Measurements from ENCODE around the gene DNAH1.
"Not testable (repeated sequence)": the region's sequence is repeated elsewhere in the genome, so short reads cannot be mapped to it uniquely, and the experiment has no call there.

DNAH1 gene

DNA sequence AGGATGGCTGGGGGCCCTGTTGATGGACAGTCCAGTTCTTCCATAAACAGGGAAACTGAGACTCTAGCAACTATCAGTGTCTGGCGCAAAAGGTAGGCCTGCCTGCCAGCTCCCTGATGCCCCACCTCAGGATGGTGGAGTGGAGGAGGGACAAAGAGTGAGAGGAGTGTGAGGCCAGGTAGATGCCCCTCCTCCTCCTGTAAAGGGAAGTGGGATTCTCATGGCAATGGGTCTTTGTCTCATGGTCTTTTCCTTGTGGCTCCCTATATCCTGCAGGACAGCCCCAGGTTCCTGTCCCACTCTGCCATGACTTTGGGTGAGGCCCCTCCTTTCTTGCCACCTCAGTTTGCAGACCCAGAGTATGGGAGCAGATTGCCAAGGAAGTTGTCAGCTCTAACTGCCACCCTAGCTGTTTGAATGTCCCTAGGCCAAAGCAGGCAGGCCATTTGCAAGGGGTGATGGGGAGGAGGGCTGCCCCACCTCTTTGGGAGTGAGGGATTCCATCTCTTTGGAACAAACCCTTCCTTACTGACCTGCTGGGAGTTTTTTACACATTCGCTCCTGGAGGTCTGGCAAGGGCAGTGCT is 2.8 kb upstream of the DNAH1 start:
- ATAC-seq, result no peak

DNA sequence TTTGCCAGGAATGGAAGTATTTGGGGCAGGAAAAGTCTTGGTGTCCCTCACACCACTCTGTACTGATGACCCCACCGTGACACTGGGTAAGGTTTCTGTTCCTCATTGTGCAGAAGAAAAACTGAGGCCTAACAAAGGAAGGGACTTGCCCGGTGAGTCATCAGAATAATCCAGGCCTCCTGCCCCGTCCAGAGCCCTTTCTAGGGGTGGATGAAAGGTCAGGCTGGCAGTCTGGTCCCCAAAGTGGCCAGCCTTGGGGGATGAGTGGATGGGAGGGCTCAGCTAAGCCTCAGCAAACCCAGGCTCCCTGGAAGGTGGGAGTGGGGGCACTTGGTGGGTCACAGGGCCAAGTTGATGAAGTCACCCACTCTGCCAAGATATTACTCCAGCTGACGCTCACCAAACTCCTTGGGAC is 2.3 kb upstream of the DNAH1 start:
- ATAC-seq, result peak; percentile 17 to 19

DNA sequence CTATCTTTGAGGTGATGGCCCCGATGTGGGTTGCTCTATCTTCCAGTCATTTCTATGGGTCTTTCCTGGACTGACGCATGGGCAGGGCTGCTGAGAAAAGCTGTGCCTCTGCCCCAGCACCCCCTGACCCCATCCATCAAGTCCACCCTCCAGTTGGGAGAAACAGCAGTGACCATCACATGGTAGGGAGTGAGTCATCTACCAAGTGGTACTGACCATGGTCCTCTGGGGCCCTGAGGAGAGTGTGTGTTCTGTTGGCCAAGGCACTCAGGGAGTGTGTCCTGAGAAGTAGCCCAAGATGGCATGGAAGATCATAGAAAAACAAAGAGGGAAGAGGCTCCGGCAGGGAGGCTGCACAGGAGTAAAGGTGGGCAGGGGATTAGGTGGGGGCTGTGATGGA is 1.6 kb upstream of the DNAH1 start:
- no peak for ATAC-seq

DNA sequence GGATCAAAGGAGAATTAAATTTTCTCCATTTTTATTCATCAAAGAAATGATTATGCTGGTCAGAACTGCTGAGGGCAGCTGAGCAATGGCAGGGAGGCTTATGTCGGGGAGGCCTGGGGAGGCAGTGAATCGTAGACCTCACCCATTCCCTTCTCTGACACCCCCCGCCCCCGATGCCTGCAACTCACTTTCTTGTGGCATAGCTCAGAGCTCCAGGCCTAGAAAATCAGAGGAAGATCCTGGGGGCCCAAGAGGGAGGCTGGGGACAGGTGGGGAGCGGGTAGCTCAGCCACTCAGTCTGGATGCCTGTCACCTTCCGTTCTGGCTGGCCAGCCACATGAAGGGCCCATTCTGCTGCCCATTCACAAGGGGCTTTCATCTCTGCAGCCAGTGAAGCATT is 1.1 kb upstream of the DNAH1 start:
- no peak for ATAC-seq

DNA sequence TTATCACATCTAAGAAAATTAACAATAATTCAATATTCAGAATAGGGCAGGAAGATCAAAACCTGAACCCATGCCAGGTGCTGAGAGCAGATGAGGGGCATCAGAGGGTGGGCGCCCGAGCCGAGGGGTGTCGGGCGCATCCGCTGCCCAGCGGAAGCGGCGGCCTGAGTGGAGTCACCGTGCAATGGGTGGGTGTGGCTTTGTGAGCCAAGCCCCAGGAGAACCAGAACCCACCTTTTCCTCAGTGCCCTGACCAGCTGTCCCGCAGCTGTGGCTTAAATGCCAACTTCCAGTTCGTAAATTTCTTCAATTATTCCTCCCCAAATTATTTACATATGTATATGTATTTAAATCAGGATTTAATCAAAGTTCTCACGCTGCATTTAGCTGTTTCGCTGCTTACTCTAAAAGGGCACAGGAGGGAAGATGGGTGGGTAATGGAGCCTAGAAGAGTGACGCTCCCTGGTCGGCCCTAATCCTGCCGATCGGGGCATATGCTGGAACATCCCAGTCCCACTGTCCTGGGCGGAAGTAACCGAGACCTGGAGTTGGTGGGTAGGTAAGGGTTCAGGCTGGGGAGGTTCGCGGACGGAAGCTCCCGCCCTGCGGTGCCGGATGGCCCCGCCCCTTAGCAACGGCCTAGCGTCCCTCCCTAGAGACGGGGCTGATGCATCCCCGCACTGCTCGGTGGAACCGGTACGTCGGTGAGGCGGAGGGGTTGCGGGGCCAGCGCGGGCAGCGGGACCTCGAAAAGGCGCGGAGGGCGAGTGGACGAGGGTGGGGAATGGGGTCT is 1.3 kb downstream of the DNAH1 start:
- ATAC-seq, result peak; percentile 96 to 97

DNA sequence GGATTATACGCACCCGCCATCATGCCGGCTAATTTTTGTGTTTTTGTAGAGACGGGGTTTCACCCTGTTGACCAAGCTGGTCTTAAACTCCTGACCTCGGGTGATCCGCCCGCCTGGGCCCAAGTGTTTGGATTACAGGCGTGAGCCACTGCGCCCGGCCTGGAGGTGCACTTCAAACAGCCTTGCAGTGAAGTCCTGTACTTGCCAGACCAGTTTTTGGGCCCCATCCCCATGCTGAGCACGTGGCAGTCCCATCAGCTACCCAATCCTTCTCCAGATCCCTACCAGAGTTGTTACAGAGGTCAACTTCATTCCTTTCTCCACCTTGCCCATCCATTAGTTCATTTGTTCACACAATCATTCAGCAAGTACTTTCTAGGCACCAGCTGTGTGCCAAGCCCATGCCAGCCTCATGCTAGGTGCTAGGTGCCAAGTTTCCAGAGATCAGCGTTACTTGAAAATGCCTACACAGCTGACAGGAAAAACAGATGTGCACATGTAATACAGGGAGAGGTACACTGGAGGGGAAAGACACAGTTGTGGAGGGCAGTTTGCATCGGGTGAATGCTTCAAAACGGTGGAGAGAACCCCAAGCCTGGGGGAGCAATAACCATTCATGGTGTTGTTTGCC is 2.2 kb downstream of the DNAH1 start:
- no peak for ATAC-seq

DNA sequence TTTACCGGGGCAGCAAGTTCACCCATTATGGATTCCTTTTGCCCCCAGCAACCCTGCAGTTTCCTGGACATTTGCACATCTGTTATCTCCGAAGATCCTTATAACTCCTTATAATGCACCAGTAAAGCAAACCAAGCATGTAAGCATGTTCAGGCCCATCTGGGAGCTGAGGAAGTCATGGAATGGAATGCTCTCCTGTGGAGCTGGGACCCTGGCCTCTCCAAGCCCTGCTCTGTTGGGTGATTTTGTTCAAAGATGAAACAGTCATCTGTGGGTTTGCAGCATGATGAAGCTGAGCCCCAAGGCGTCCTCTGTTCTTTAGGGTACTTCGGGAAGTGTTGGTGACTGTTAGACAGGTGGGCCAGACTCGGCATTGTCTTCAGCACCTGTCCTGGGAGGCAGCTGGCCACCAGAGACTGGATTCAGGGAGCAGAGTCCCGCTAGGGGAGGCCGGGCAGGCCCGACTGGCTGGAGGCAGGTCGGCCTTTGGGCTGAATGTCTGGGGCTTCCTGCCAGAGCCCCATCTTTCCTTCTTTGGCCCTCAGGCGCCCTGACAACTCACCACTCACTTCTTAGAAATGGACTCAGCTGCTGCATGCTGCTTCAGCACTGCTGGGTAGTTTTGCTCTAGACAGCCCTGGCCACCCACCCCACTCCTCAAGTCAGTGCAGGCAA is 3.9 kb downstream of the DNAH1 start:
- no peak for ATAC-seq

DNA sequence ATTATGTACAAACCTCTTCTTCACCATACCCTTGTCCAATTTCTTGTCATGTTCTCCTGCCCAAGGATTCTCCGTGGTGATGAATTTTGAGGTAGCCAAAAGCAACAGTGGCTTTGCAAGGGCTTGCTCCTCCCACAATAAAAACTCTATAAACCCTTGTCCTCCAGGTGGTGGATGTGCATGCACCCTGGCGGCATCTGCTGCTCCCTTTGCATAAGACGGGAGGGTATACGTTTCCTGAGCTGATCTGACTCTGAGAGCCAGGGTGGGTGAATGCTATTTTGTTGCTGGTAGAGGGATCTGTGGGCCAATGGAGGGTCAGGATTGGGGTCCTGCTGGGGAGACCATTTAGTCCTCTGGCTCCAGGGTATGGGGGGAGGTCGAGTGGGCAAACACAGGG is 5.4 kb downstream of the DNAH1 start:
- no peak for ATAC-seq

DNA sequence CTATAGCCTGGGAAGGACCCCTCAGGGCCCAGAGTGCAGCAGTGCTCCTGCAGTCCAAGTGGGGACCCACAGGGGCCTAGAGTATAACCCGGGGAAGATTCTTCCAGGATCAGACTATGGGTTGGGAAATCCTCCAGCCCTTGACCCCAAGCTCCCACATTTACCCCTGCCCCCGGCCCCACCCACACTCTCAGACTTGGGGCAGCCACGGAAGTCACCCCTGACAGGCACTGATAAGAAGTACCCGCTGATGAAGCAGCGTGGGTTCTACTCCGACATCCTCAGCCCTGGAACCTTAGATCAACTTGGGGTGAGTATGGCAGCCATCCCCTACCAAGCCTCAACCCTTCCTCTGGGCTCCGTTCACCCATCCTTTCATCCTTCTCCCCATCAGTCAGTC is 6.3 kb downstream of the DNAH1 start:
- ATAC-seq, result no peak

DNA sequence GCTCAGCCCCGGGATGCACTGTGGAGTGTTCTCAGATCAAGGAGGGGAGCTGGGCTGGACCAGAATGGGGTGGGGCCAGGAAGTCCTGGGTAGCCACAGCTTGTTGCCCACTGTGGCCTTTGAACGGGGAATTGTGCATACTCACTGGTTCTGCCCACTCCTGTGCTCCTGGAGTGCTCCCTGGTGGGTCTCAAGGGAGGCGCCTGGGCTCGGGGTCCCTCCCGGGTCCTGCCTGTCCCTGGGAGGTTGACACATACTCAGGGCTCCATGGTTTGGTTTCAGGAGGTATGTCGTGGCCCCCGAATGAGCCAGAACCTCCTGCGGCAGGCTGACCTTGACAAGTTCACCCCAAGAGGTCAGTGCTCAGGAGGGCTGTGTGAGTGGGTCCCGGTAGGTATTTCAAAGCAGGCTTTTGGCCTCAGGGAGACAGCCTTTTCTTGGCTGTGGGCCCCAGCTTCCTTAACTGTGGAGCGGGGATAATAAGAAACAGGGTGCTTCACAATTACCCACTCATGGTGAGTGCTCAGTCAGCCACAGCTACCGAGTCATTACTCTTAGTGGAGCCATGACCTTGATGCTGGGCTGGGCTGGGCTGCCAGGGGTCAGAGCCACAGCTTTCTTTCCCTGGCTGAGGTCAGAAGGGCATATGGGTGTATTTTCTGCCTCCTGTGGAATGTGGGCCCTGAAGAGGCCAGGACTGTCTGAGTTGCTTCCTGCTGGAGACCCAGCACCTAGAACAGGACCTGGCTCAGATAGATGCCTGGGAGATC is 7.6 kb downstream of the DNAH1 start:
- no peak for ATAC-seq

DNA sequence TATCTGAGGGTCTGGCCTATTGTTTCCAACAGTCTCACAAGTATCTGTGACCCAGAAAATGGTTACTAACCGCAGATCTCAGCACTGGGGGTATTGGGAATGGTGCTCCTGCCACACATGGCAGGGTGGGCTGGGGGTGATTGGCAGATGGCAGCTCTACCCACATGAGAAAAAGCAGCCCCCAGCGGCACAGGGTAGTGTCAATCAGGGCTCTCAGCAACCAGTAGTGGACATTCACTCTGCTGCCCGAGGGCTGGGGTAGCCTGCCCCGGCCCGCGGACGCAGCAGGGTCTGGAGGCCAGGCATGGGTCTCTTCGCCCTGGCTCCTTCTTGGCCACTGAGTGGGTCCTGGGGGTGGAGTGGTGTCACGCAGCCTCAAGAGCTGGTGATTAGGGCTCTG is 8.6 kb downstream of the DNAH1 start:
- ATAC-seq, result no peak

DNA sequence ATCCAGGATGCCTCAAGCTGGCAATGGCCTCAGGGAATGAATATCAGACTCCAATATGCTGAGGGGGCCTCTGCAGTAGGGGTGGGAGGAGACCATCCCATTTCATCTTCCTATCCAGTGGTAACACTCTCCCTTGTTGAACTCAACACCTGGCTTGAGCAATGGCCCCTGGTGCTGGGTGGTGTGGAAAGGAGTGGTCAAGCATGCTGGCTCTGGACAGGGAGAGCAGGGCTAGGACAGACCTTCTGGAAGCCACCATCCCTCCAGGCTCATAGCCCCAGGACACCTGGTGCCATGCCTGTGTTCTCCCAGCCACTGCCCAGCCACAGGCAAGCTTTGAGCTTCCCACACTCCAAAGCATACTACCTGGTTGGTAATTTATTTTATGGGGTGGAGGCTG is 9.6 kb downstream of the DNAH1 start:
- ATAC-seq, result no peak

DNA sequence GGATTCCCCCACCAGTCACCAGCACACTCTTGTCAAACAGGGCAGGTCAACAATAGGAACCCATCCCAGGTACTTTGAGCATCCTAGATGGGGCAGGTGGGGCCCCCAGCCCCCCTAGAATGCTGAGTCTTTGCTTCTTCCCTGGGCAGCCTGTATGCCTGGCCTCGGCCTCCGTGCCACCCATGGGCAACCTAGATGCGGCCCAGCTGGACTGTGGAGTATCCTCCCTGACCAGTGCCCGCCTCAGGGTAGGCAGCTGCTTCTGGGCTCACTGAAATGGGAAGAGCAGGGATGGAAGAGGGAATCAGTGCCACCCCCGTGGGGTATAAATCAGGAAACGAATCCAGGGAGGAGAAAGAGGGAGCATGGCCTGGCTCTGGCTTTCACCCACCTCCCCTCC is 10.9 kb downstream of the DNAH1 start:
- ATAC-seq, result no peak

DNA sequence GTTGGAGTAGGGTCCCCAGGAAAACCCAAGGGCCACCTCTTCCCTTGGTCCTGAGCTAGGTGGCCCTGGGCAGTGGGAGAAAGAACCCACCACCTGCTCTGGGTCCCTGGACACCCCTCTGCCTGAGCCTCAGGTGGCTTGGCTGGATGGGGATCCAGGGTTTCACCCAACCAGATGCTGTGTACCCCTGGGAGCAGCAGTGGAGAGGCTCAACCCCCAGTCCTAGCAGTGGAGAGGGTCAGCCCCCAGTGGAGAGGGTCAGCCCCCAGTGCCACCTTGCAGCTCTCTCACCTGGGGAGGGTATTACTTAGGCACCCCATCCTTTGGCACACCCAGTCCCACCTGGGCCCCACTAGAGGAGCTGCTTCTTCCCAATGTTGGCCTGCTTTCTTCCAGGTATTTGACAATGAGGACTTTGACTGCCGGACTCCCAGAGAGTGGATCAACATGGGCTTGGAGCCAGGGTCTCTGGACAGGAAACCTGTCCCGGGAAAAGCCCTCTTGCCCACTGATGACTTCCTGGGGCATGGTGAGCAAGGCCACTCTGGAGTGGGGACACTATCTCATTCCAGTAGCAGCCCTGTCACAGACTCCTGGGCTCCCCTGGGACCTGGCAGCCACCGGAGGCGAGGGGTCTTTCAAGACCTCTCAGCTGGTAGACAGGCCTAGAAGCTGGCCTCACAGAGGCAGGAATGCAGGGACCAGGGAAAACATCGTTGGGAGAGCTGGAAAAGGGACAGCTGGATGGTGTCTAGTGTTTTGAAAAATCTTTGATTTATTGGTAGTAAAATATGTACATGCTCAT is 11.6 kb downstream of the DNAH1 start:
- no peak for ATAC-seq

DNA sequence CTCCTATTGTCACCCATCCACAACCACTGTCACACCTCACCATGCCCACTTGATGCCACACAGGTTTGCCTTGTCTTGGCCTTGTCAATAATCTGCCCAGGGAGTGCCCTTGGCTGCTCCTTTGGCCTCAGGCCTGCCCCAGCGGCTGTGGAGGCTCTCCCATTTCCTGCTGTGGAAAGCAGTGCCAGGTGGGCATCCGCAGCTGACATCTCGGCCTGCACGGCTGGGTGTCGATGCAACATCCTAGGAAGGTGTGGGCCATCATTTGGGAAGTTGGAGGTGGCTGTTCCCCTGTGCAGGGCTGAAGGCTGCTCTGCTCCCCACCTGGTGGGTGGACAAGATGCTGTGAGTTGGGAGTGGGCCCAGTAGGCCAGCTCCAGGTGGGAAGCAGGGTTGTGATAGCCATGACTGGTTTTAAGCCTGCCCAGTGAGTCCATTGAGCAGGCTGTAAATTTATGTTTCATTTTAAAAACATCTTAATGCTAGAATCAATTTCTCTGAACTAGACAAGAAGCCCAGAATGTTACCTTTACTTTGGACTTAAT is 12.5 kb downstream of the DNAH1 start:
- ATAC-seq, result no peak

DNA sequence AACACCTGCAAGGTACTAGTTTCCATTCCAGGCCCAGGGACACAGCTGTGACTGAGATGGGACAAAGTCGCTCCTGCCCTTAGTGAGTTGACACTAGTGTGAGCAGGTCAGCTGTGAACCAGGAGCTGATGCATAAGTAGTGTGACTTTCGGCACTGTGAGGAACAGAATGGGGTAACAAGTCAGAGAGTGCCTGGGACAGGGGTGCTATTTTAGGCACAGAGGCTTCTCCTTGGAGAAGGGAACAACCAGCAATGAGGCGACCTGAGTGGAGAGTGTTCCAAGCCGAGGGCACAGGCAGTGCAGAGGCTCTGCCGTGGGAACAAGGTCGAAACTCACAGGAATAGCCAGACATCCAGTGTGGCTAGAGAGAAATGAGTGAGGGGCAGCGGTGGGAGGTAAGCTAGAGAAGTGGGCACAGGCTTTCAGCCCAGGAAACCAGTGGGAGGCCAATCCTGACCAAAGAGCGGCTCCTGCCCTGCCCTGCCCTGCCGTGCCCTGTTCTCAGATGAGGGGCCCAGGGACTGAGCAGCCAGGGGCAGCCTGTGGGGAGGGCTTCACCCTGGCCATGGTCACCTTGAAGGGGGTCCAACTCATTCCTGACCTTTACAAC is 14.2 kb downstream of the DNAH1 start:
- no peak for ATAC-seq

DNA sequence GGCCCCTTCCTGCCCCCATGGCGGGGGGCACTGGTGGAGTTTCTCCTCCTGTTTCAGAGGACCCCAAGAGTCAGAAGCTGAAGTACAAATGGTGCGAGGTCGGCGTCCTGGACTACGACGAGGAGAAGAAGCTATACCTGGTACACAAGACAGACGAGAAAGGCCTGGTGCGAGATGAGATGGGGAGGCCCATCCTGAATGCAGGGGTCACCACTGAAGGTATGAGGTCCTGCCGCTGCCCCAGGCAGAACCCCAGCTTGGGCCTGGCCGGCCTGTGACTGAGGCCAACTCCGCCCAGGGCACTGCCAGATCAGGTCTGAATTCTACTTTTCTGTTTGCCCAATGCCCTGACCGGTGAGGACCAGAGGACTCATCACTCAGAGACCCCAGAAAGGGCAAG is 15.0 kb downstream of the DNAH1 start:
- ATAC-seq, result no peak

DNA sequence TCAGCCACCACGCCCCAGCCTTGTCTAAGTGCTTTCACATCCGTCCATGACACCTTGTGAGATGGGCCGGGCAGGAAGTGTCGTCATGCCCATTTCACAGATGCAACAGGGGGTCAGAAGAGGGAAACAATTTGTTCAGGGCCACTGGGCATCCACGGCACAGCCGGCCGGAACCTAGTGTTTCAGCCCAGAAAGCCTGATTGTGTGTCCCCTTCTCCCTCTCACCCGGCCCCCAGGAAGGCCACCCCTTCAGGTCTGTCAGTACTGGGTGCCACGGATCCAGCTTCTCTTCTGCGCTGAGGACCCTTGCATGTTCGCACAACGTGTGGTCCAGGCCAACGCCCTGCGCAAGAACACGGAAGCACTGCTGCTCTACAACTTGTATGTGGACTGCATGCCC is 15.8 kb downstream of the DNAH1 start:
- ATAC-seq, result no peak

DNA sequence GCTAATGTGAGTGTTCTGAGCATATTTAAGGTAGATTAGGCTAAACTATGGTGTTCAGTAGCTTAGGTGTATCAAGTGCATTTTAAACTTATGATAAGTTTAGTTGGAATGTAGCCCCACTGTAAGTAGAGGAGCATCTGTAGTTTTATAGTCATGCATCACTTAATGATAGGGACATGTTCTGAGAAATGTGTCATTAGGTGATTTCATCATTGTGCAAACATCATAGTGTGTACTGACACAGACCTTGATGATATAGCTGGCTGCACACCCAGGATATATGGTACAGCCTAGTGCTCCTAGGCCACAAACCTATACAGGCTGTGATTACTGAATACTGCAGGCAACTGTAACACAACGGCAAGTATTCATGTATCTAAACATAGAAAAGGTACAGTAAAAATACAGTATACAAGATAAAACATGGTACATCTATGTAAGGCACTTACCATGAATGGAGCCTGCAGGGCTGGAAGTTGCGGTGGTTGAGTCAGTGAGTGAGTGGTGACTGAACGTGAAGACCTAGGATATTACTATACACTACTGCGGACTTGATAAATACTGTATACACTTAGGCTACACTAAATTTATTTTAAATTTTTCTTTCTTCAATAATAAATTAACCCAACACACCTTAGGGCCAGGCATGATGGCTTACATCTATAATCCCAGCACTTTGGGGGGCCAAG is 17.9 kb downstream of the DNAH1 start:
- no peak for ATAC-seq

DNA sequence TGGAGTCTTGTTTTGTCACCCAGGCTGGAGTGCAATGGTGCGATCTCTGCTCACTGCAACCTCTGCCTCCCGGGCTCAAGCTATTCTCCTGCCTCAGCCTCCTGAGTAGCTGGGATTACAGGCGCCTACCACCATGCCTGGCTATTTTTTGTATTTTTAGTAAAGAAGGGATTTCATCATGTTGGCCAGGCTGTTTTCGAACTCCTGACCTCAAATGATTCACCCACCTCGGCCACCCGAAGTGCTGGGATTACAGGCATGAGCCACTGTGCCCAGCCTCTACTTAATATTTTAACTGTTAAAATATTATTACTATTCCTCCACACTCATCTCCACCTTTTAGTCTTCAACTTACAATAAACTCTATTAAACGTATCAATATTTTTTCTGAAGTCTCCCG is 22.0 kb downstream of the DNAH1 start:
- ATAC-seq, result not testable (repeated sequence)

DNA sequence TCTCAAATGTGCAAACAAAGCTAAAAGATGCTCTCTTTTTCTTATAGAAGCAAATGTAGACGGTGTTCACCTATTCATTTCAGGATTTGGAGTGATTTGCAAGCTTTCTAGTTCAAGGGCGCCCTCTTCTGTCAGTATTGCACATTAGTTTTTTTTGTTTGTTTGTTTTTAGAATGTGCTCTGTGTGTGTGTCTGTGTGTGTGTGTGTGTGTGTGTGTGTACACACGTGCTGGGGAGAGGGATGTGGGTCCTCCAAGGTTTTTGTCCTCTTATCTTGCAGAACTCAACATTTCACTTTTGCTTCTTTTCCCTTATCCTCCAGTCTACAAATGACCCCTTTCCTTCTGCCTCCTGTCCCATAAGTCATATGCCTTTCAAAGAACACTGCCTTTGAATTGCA is 23.5 kb downstream of the DNAH1 start:
- ATAC-seq, result peak in 1 of 2 donors; percentile 68
